CD4-positive, alpha-beta memory T cell (primary cell): ENCODE results near the gene TLE6. TPM values are rescaled to one million over a fixed set of nuclear protein-coding genes. Genes with fewer than 3 reads are reported as not detected.

ENCODE experiments used
- CTCF ChIA-PET: fragments of 350-600 bp; sonication (Branson Sonifier 250); formaldehyde crosslinking; loops from one replicate; lab custom pipeline; 2021; ENCODE audit warnings: inconsistent platforms; ENCODE audit not compliant: partially characterized antibody; lab: Charles Lee
- POLR2A ChIA-PET: fragments of 350-600 bp; sonication (Branson Sonifier 250); formaldehyde crosslinking; loops from one replicate; lab custom pipeline; 2021; ENCODE audit not compliant: partially characterized antibody; lab: Charles Lee
- DNase-seq, 5 donors: peaks; one replicate each; pipeline versions ENCODE4 v3.0.0 to v3.0.0-alpha.2; 2020 to 2022; ENCODE audit warnings: mixed read lengths in 1 of 5
- H3K27ac ChIP-seq: one replicate; pipeline ENCODE4 v1.7.0; 2013; ENCODE audit warnings: low read depth, low read length
- H3K27me3 ChIP-seq: 2 replicates; pipeline ENCODE4 v1.7.0; 2013; ENCODE audit warnings: mild to moderate bottlenecking, low read length, moderate library complexity; ENCODE audit not compliant: insufficient read depth
- H3K36me3 ChIP-seq: 2 replicates; pipeline ENCODE4 v1.7.0; 2013; ENCODE audit warnings: mild to moderate bottlenecking, low read length, moderate library complexity; ENCODE audit not compliant: insufficient read depth
- H3K4me1 ChIP-seq: 2 replicates; pipeline ENCODE4 v1.7.0; 2013; ENCODE audit warnings: mild to moderate bottlenecking, low read length, moderate library complexity; ENCODE audit not compliant: insufficient read depth
- H3K4me3 ChIP-seq, 2 donors: one replicate each; pipeline ENCODE4 v1.7.0; 2013; ENCODE audit warnings: low read length in 2 of 2, mild to moderate bottlenecking in 1 of 2
- H3K9me3 ChIP-seq, 2 donors: one replicate each; pipeline ENCODE4 v1.7.0; 2013; ENCODE audit warnings: low read length in 2 of 2, control low read depth in 1 of 2; ENCODE audit not compliant: control insufficient read depth in 1 of 2
- H3K27ac Mint-ChIP-seq, 7 donors: one replicate each; pipeline ENCODE4 v1.8.0; 2020 to 2021; ENCODE audit warnings: mixed read lengths in 7 of 7, mild to moderate bottlenecking in 6 of 7, inconsistent platforms in 3 of 7, moderate library complexity in 3 of 7
- H3K27me3 Mint-ChIP-seq, 2 donors: one replicate each; pipeline ENCODE4 v1.8.0; 2020 to 2021; ENCODE audit warnings: mixed read lengths in 2 of 2
- H3K36me3 Mint-ChIP-seq, 2 donors: one replicate each; pipeline ENCODE4 v1.8.0; 2020 to 2021; ENCODE audit warnings: mixed read lengths in 2 of 2, inconsistent platforms in 1 of 2, mild to moderate bottlenecking in 1 of 2
- H3K4me1 Mint-ChIP-seq, 4 donors: one replicate each; pipeline ENCODE4 v1.8.0; 2020 to 2021; ENCODE audit warnings: mixed read lengths in 4 of 4, mild to moderate bottlenecking in 1 of 4
- H3K4me3 Mint-ChIP-seq, 8 donors: one replicate each; pipeline ENCODE4 v1.8.0; 2020 to 2021; ENCODE audit warnings: mixed read lengths in 8 of 8, mild to moderate bottlenecking in 7 of 8, moderate library complexity in 6 of 8, inconsistent platforms in 3 of 8
- H3K9me3 Mint-ChIP-seq, 8 donors: one replicate each; pipeline ENCODE4 v1.8.0; 2020 to 2021; ENCODE audit warnings: mixed read lengths in 8 of 8, mild to moderate bottlenecking in 5 of 8, inconsistent platforms in 3 of 8, moderate library complexity in 1 of 8
- intact Hi-C: fragments of 100-400 bp; cut with micrococcal nuclease; formaldehyde crosslinking; loops from one replicate; pipeline ENCODE4 v1.15.1; 2023
- polyA plus RNA-seq, 2 donors: library from polyadenylated mRNA; unstranded; fragments of 300-500 nt; fragmentation: Illumina TruSeq; gene quantifications; one replicate each; pipeline ENCODE4 v1.2.3, GENCODE V29; 2021
- total RNA-seq, 2 experiments: library from RNA; stranded (reverse); gene quantifications; one replicate each; pipeline ENCODE4 v1.2.3, GENCODE V29; 2021

TLE6 gene
- total and polyA plus RNA-seq, 4 experiments from 2014 or later, result not detected

GRCh38 chr19:3042621-3043267, 65.4 kb downstream of the TLE6 start:
- ChIA-PET POLR2A (interaction anchor here (1.0 to 15.6 kb wide), 3 partner anchors 13 to 15 kb away, joined by 3 to 555 read pairs (median 6); partner anchors contain the start of genes TLE2 and TLE5), CTCF (interaction anchor here (0.9 to 1.4 kb wide), 3 partner anchors 33 to 215 kb away, joined by 3 to 6 read pairs (median 4); no protein-coding TSS in a partner anchor)
- H3K36me3 Mint-ChIP-seq, result peaks cover 0 to 2% of the 10 kb centered on the region in 2 donors
- peak overlapping the region in 4 of 8 donors; percentile 20 to 54 (median 29) for H3K4me3 Mint-ChIP-seq
- no peak overlapping the region for H3K27ac ChIP-seq
- no peaks in the 10 kb centered on the region for H3K36me3 ChIP-seq
- H3K9me3 Mint-ChIP-seq, result no peaks in the 10 kb centered on the region
- peaks cover 5% of the 10 kb centered on the region for H3K4me1 ChIP-seq
- no peak overlapping the region for H3K4me3 ChIP-seq
- H3K27ac Mint-ChIP-seq, result peak overlapping the region in 2 of 7 donors; percentile 19 to 62
- no peaks in the 10 kb centered on the region for H3K27me3 ChIP-seq
- peaks cover 10 to 22% (median 16%) of the 10 kb centered on the region in 4 donors for H3K4me1 Mint-ChIP-seq
- H3K9me3 ChIP-seq, result no peaks in the 10 kb centered on the region
- intact Hi-C loops, result no loop called here
- no peak for DNase-seq
- H3K27me3 Mint-ChIP-seq, result no peaks in the 10 kb centered on the region

Other genes with a start within 250 kb of the TLE6 start
- gene SLC39A3, start 237.5 kb upstream of the TLE6 start, total RNA-seq, result 10 to 100 TPM; 18.2 to 19.1 TPM
- 10 to 100 TPM; 28.8 to 41.7 TPM for gene SLC39A3, start 237.5 kb upstream of the TLE6 start, polyA plus RNA-seq
- 10 to 100 TPM; 37.0 to 37.8 TPM for gene SGTA, start 194.3 kb upstream of the TLE6 start, total RNA-seq
- gene SGTA, start 194.3 kb upstream of the TLE6 start, polyA plus RNA-seq, result 10 to 100 TPM; 27.7 to 34.9 TPM
- 10 to 100 TPM; 25.4 to 26.1 TPM for gene THOP1, start 192.1 kb upstream of the TLE6 start, total RNA-seq
- gene THOP1, start 192.1 kb upstream of the TLE6 start, polyA plus RNA-seq, result 10 to 100 TPM; 21.6 to 31.9 TPM
- gene ZNF554, start 157.7 kb upstream of the TLE6 start, total RNA-seq, result 10 to 100 TPM in 1 of 2 experiments, 1 to 10 TPM in 1; 9.1 to 10.5 TPM
- gene ZNF554, start 157.7 kb upstream of the TLE6 start, polyA plus RNA-seq, result 1 to 10 TPM in 1 of 2 donors, under 1 TPM in 1; 0.72 to 5.1 TPM
- 10 to 100 TPM; 11.0 to 11.5 TPM for gene ZNF555, start 136.1 kb upstream of the TLE6 start, total RNA-seq
- gene ZNF555, start 136.1 kb upstream of the TLE6 start, polyA plus RNA-seq, result 1 to 10 TPM; 2.2 to 5.1 TPM
- not detected for gene ZNF556, start 110.2 kb upstream of the TLE6 start, total RNA-seq
- not detected for gene ZNF556, start 110.2 kb upstream of the TLE6 start, polyA plus RNA-seq
- gene ZNF57, start 76.6 kb upstream of the TLE6 start, total RNA-seq, result 1 to 10 TPM; 4.2 to 4.7 TPM
- 1 to 10 TPM; 2.1 to 4.1 TPM for gene ZNF57, start 76.6 kb upstream of the TLE6 start, polyA plus RNA-seq
- 1 to 10 TPM; 5.8 to 6.4 TPM for gene ZNF77, start 32.6 kb upstream of the TLE6 start, total RNA-seq
- gene ZNF77, start 32.6 kb upstream of the TLE6 start, polyA plus RNA-seq, result 1 to 10 TPM in 1 of 2 donors, under 1 TPM in 1; 0.21 to 2.4 TPM
- gene TLE2, start 51.7 kb downstream of the TLE6 start, total RNA-seq, result 10 to 100 TPM; 20.9 to 23.1 TPM
- gene TLE2, start 51.7 kb downstream of the TLE6 start, polyA plus RNA-seq, result 1 to 10 TPM; 5.5 to 7.0 TPM
- 100 to 1,000 TPM; 876 to 900 TPM for gene TLE5, start 84.9 kb downstream of the TLE6 start, total RNA-seq
- 100 to 1,000 TPM; 572 to 943 TPM for gene TLE5, start 84.9 kb downstream of the TLE6 start, polyA plus RNA-seq
- gene GNA11, start 116.8 kb downstream of the TLE6 start, total RNA-seq, result 1 to 10 TPM; 3.5 to 3.9 TPM
- gene GNA11, start 116.8 kb downstream of the TLE6 start, polyA plus RNA-seq, result under 1 TPM; 0.09 to 0.39 TPM
- 1 to 10 TPM; 2.5 to 2.8 TPM for gene GNA15, start 158.5 kb downstream of the TLE6 start, total RNA-seq
- gene GNA15, start 158.5 kb downstream of the TLE6 start, polyA plus RNA-seq, result 1 to 10 TPM; 4.1 to 4.8 TPM
- gene S1PR4, start 201.2 kb downstream of the TLE6 start, total RNA-seq, result 100 to 1,000 TPM; 231 to 235 TPM
- gene S1PR4, start 201.2 kb downstream of the TLE6 start, polyA plus RNA-seq, result 100 to 1,000 TPM; 448 to 503 TPM
- gene NCLN, start 208.4 kb downstream of the TLE6 start, total RNA-seq, result 10 to 100 TPM; 53.0 to 59.3 TPM
- 10 to 100 TPM; 25.1 to 45.6 TPM for gene NCLN, start 208.4 kb downstream of the TLE6 start, polyA plus RNA-seq
- gene CELF5, start 247.1 kb downstream of the TLE6 start, total RNA-seq, result under 1 TPM; 0.44 to 0.64 TPM
- gene CELF5, start 247.1 kb downstream of the TLE6 start, polyA plus RNA-seq, result under 1 TPM in 1 of 2 donors, not detected in 1; 0.32 TPM